IPS DF 6.9 (cell line): ENCODE results near the gene SHLD2.
"Not testable (repeated sequence)": the region's sequence is repeated elsewhere in the genome, so short reads cannot be mapped to it uniquely, and the experiment has no call there.

ENCODE experiments used
- DNase-seq: peaks from one replicate; pipeline ENCODE4 v3.0.0-alpha.2; 2013; ENCODE audit warnings: low read depth, low spot score
- H3K27ac ChIP-seq: one replicate; pipeline ENCODE4 v1.5.1; 2013; ENCODE audit warnings: low read length, control low read depth
- H3K27me3 ChIP-seq: 2 replicates; pipeline ENCODE4 v1.6.1; 2013; ENCODE audit warnings: mild to moderate bottlenecking, low read length; ENCODE audit not compliant: control insufficient read depth, insufficient read depth
- H3K36me3 ChIP-seq: 2 replicates; pipeline ENCODE4 v1.6.1; 2013; ENCODE audit warnings: low read length; ENCODE audit not compliant: control insufficient read depth, insufficient read depth
- H3K4me1 ChIP-seq: 2 replicates; pipeline ENCODE4 v1.6.1; 2013; ENCODE audit warnings: low read length; ENCODE audit not compliant: control insufficient read depth, insufficient read depth
- H3K4me3 ChIP-seq: 2 replicates; pipeline ENCODE4 v1.5.1; 2013; ENCODE audit warnings: mild to moderate bottlenecking, low read length
- H3K9me3 ChIP-seq: 2 replicates; pipeline ENCODE4 v1.6.1; 2013; ENCODE audit warnings: low read length, inconsistent platforms; ENCODE audit not compliant: control insufficient read depth, insufficient read depth
- WGBS: extraction: QIAGEN DNeasy Blood & Tissue Kit; methylation state at CpG from one replicate; pipeline ENCODE4 v1.1.7; 2013; ENCODE audit warnings: mixed read lengths, missing lambda C conversion rate; ENCODE audit not compliant: insufficient read length, insufficient coverage; 5-methylcytosine and 5-hydroxymethylcytosine counted together

Gene SHLD2

DNA sequence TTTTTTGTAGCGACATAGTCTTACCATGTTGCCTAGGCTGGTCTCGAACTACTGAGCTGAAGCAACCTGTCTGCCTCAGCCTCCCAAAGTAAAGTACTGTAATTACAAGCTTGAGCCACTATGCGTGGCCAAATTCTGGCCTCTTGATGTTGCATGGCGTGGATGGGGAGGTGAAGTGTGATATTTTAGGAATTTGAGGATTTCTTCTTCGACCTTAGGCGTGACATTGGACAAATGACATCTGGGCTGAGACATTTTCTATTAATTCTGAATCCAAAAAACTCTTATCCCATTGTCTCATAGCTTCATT lies 48.1 kb downstream of the SHLD2 start:
- not testable (repeated sequence) for H3K9me3 ChIP-seq, H3K27me3 ChIP-seq, H3K4me3 ChIP-seq, H3K27ac ChIP-seq, H3K4me1 ChIP-seq, DNase-seq, H3K36me3 ChIP-seq
- no CpG with 5 or more reads among the region's 6 CpGs for WGBS

DNA sequence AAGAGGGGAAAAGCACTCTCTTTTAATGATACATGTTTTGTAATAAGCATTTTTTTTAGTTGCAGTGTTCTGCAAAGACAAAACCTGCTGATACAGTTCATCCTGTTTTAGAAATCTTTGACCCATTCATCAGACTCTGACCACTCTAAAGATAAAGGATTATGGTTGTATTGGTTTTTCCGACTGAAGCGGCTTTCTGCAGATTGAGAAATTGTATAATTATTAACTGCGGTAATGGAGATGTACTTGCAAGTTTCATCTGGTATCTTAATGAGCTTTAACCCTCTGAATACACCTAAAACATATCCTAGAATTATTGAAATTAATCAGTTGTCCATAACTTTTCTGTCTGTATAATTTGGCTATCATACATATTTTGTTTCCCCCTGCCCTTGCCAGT lies 50.6 kb downstream of the SHLD2 start:
- not testable (repeated sequence) for H3K9me3 ChIP-seq, H3K4me1 ChIP-seq, H3K27ac ChIP-seq, H3K36me3 ChIP-seq, H3K4me3 ChIP-seq, DNase-seq, H3K27me3 ChIP-seq
- WGBS: no CpG with 5 or more reads among the region's 3 CpGs

- not testable (repeated sequence) for H3K27me3 ChIP-seq, H3K9me3 ChIP-seq, H3K36me3 ChIP-seq, H3K27ac ChIP-seq, H3K4me3 ChIP-seq, DNase-seq, H3K4me1 ChIP-seq
- no CpG with 5 or more reads among the region's 9 CpGs for WGBS
Observed at GRCh38 chr10:87149020-87149609, 54.1 kb downstream of the SHLD2 start.

DNA sequence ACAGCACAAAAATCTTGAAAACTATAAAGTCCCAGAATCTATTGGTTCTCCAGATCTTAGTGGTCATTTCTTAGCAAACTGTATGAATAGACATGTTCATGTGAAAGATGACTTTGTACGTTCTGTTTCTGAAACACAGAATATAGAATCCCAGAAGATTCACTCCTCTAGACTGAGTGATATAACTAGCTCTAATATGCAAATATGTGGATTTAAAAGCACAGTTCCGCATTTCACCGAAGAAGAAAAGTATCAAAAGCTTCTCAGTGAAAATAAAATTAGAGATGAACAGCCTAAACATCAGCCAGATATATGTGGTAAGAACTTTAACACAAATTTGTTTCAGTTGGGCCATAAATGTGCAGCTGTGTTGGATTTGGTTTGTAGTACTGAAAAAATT lies 56.5 kb downstream of the SHLD2 start:
- not testable (repeated sequence) for H3K4me3 ChIP-seq, H3K9me3 ChIP-seq, H3K36me3 ChIP-seq, H3K27ac ChIP-seq, H3K4me1 ChIP-seq, DNase-seq, H3K27me3 ChIP-seq
- WGBS: no CpG with 5 or more reads among the region's 3 CpGs

- not testable (repeated sequence) for H3K4me1 ChIP-seq, H3K9me3 ChIP-seq, H3K27me3 ChIP-seq, H3K4me3 ChIP-seq, H3K27ac ChIP-seq, H3K36me3 ChIP-seq
- WGBS: no CpG with 5 or more reads among the region's 4 CpGs
- peak; percentile 0 for DNase-seq
Observed at GRCh38 chr10:87156841-87157240, 61.8 kb downstream of the SHLD2 start.

DNA sequence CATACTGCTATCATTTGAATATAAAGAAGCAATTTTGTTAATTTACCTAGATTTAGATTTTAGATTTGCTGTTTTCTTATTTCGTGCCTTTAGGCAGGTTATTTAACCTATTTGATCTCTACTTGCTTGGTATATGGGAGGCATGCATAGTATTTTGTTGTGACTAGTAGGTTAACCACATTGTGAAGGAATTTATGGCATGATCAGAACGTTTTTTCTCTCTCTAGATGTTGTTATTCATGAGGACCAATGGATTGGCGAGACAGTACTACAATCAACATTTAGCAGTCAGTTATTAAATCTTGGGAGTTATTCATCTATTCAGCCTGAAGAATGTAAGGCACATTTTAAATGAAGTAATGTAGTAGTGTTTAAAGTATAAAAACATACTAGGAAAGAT lies 62.8 kb downstream of the SHLD2 start:
- H3K4me1 ChIP-seq, H3K9me3 ChIP-seq, H3K4me3 ChIP-seq, H3K27me3 ChIP-seq, H3K36me3 ChIP-seq, DNase-seq, H3K27ac ChIP-seq: not testable (repeated sequence)
- WGBS: no CpG with 5 or more reads among the region's 3 CpGs

DNA sequence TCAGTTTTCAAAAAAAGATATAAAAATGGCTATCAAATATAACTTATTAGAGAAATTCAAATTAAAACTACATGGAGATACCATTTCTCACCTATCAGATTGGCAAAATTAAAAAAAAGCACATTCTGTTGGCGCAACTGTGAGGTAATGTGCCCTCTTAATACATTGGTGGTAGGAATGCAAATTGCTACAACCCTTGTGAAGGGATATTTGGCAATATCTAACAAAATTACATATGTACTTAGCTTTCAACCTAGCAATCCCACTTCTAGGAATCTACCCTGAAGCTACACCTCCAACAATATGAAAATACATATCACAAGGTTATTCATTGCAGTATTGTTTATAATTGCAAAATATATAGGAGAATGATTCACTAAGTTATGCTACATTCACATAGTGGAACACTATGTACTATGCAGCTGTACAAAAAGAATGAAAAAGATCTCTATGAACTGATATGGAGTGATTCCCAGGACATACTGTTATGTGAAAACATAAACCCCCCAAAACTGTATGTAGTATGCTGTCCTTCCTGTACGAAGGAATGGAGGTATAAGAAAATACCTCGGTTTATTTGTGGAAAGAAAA lies 67.8 kb downstream of the SHLD2 start:
- no CpG with 5 or more reads among the region's 3 CpGs for WGBS
- H3K27me3 ChIP-seq, H3K4me1 ChIP-seq: not testable (repeated sequence)

DNA sequence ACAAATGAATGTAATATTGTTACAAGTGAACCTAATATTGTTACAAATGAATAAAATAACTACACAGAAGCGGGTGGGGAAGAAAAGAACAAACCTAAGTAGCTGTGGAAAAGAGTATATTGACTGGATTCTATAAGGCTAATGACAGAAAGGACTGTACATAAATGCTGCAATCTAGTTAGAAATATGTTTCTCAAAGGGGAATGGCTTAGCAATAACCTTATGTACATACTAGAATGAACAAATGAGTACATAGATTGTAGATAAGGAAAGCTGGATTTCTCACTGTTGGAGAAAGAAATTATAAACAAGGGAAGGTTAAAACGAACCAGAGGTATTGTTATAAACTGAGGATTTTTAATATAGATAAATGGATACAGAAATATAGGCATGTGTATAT lies 68.4 kb downstream of the SHLD2 start:
- not testable (repeated sequence) for H3K4me1 ChIP-seq, H3K9me3 ChIP-seq, H3K27ac ChIP-seq, H3K36me3 ChIP-seq, DNase-seq, H3K27me3 ChIP-seq, H3K4me3 ChIP-seq
- WGBS: no CpG with 5 or more reads among the region's 2 CpGs

More for the DNA sequence above, 67.8 kb downstream of the SHLD2 start:
- H3K36me3 ChIP-seq, H3K9me3 ChIP-seq, H3K4me3 ChIP-seq, H3K27ac ChIP-seq, DNase-seq: not testable (repeated sequence)

DNA sequence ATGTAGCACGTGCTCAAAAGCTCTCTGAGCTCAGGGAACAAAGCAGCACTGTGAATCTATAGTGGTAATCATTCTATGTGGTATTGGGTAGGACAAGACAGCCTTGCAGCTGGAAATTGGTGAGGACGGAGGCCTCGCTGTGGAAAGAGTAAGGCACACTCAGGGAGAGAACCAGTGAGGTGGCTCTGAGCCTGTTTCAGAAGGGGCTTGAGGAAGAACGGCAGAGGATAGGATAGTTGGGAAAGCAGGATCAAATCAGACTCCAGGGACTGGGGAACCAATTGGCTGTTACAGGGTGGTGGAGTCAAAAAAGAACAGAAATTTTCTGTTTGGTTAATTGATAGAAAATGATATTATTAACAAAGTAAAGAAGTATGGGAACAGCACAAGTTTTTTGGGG lies 74.9 kb downstream of the SHLD2 start:
- not testable (repeated sequence) for H3K9me3 ChIP-seq, H3K27ac ChIP-seq, H3K4me3 ChIP-seq, H3K4me1 ChIP-seq, H3K27me3 ChIP-seq, DNase-seq, H3K36me3 ChIP-seq
- no CpG with 5 or more reads among the region's 4 CpGs for WGBS

- not testable (repeated sequence) for H3K27ac ChIP-seq
- WGBS: no CpG with 5 or more reads among the region's 4 CpGs
Observed at GRCh38 chr10:87170705-87171104, 75.7 kb downstream of the SHLD2 start.

GRCh38 chr10:87171670-87172069 lies 76.7 kb downstream of the SHLD2 start:
- WGBS: no CpG with 5 or more reads among the region's 1 CpG

More at GRCh38 chr10:87170705-87171104, 75.7 kb downstream of the SHLD2 start:
- not testable (repeated sequence) for H3K4me3 ChIP-seq, DNase-seq, H3K36me3 ChIP-seq, H3K27me3 ChIP-seq, H3K9me3 ChIP-seq, H3K4me1 ChIP-seq

More at GRCh38 chr10:87171670-87172069, 76.7 kb downstream of the SHLD2 start:
- H3K36me3 ChIP-seq, H3K4me1 ChIP-seq, DNase-seq, H3K4me3 ChIP-seq, H3K27ac ChIP-seq, H3K27me3 ChIP-seq, H3K9me3 ChIP-seq: not testable (repeated sequence)
